Globus pallidus (tissue), 1 donor: ENCODE data around the gene DAD1.

Source experiments
- DNase-seq: peaks from one replicate; pipeline ENCODE4 v3.0.0-alpha.2; 2015; ENCODE audit warnings: low spot score

Gene DAD1

DNA sequence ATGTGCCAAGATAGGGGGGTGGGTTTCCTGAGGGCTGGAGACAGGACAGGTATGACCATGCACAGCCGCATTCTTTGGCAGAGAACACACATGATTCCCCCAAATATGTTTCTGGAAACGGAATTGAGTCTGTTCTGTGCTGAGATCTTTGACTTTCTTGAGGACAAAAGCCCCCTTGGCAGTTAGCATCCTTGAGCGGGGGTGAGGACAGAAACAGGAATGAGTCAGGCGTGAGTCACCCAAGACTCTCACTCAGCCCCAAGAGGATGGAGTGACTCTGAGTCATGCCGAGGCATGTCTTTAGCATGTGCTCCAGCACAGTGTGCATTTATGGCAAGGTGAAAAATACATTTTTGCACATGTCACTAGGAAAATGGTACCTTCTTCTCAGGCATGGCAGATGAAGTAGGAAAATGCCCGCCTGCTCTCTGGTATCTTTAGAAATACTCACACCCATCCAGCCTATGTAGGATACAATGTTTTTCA, 52.1 kb downstream of the DAD1 start:
- DNase-seq = no peak

GRCh38 chr14:22535916-22536315, 53.1 kb downstream of the DAD1 start:
- DNase-seq = no peak

DNA sequence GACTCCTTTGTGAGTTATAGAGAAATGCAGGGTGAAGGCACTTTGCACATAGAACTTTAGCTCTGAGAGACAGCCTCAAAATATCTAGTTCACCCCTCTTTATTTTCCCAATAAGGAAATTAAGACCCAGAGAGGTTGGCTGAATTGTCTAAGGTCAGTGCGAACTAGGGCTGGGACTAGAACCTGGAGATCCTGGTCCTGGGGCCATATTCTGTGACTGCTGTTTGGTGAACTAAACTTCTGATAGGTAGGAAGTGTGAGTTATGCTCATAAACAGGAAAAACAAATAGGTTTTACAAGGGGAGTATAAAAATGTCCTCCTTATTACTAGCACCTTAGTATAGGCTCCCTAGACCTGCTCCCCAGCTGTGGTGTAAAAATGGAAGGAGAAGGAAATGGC, 53.9 kb downstream of the DAD1 start:
- DNase-seq = no peak

DNA sequence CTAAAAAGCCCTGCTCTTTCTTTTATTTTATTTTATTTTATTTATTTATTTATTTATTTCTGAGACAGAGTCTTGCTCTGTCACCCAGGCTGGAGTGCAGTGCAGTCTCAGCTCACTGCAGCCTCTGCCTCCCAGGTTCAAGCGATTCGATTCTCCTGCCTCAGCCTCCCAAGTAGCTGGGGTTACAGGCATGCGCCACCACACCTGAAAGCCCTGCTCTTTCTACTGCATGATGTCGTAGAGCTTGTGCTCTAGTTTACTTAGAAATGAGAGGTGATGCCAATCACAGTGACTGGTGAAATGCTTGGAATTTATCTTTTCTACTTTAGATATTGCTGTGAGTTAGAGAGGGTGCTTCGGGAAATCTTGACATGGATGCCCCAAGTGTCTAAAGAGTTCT, 54.5 kb downstream of the DAD1 start:
- no peak for DNase-seq

GRCh38 chr14:22533739-22534359, 55.2 kb downstream of the DAD1 start:
- DNase-seq = no peak

DNA sequence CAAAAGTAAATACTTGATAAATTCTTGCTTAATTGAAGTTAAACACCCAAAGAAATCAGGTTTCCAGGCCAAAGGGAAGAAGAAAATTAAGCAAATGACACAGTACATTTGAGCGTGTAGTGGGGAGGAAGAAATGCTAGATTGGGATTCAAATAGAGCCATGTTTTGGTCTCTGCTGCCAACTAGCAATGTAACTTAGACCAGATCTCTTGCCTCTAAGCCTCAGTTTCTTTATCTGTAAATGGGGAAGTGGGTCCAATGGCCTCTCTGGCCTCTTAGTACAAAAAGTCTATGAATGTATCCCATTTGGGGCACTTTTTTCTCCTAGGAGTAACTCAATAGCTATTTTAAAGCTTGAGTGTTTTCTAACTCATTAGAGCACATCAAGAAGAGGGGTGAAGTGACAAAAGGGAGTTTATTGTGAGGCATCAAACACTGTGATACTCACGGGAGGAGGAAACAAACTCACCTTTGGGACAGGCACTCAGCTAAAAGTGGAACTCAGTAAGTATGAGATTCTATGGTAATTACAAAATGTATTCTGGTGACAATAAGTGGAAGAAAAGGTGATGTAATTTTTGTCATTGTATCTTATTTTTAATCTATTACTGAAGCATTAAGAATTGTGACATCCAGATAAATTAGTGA, 55.8 kb downstream of the DAD1 start:
- no peak for DNase-seq

- no peak for DNase-seq
Measured at GRCh38 chr14:22532345-22533056, 56.5 kb downstream of the DAD1 start.

DNA sequence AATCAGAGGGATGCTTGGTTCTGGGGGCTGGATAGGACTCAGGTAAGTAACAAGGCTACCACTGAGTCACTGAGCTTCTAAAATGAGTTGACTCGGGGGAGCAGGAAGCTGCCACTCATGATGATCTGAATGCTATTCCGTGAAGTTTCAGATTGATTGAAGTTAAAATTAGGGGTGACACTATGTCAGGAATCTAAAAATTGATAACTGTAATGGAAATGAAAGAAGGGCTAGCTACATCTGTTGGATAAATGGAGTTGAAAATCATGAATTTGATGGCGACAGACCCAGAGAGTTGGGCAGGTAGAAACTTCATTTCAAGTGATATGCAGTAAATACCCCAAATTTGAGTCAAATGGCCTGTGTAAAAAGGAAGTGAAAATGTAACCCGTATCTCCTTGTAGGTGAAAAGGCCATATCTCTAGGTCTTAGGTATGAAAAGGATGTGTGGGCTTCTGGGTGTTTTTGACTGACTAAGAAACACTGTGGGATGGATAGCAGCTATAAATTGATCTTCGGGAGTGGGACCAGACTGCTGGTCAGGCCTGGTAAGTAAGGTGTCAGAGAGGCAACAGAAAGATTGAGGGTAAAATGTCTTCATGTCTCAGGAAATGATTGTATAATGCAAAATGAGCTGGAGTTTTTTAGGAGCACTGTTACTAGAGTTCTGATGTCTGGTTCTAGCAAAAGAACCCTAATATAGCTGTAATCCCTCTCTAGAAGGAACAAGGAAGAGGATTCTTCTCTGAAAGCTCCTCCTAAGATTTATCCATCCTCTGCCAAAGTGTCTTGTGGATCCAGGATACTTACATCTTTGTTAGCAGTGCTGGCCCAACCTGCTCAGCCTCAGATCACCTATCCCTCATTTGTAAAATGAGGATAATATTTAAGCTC, 57.3 kb downstream of the DAD1 start:
- DNase-seq = no peak

DNA sequence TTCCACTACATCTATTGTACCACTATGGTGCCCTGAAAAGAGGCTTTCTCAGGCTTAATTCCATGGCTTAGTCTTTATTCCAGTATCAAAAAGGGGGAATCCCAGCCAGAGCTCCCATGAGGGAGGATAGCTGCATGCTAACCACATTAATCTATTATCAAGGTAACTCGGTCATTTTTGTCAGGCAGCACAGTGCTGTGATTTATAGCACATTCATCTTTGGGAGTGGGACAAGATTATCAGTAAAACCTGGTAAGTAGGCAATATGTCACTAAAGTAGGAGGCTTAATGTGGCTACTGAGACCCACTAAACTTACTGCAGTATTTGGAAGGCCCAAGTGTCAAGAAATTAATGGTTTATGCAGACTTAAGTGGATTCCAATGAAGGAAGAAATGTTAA, 58.9 kb downstream of the DAD1 start:
- DNase-seq = no peak

- DNase-seq = no peak
Measured at GRCh38 chr14:22526744-22527143, 62.3 kb downstream of the DAD1 start.

DNA sequence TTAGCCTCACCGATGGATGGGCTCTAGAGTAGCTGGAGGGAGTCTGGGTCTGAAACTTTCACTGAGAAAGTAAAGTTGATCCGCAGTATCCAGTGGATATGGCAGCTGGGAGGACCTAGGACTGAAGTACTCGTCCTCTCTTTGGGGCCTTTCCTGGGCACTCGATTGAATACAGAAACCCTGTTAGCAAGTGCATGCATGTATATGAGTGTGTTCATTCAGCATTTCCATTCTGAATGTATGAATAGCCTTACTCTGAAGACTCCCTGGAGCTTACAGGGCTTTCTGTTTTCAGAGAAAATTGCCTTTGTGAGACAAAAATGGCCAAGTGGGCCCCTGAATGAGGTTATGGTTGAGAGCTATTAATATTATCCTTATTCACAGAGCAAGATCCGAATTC, 62.8 kb downstream of the DAD1 start:
- no peak for DNase-seq

GRCh38 chr14:22524784-22525161, 64.3 kb downstream of the DAD1 start:
- no peak for DNase-seq

DNA sequence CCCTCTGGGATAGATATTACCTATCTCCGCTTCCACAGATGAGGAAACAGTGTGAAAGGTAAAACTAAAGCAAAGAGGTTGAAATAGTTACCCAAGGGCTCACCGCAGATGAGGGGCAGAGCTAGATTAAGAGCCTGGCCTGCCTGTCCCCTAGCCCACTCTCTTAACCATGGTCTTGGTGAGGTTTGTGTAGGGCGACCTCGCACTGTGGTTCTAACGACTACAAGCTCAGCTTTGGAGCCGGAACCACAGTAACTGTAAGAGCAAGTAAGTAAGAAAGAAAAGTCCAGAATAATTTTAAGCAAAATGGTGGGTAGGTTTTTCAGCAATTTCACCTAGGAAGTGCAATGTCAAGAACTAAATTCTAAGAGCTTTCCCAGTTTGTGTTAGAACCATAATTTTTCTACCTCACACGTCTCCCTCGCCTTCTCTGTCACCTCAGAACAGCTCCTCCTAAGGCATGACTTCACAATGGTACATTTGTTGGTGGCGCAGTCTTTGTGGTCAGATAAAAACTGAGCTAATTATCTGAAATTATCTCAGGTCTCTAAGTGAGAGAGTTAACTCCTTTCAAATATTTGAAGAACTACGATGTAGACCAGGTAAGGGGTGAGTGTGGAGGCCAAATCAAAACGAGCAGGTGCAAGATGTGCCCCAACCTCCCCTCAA, 64.8 kb downstream of the DAD1 start:
- no peak for DNase-seq

- DNase-seq = no peak
Measured at GRCh38 chr14:22523283-22523682, 65.7 kb downstream of the DAD1 start.

GRCh38 chr14:22522466-22522957, 66.5 kb downstream of the DAD1 start:
- DNase-seq = no peak

GRCh38 chr14:22521449-22522239, 67.4 kb downstream of the DAD1 start:
- DNase-seq = no peak

DNA sequence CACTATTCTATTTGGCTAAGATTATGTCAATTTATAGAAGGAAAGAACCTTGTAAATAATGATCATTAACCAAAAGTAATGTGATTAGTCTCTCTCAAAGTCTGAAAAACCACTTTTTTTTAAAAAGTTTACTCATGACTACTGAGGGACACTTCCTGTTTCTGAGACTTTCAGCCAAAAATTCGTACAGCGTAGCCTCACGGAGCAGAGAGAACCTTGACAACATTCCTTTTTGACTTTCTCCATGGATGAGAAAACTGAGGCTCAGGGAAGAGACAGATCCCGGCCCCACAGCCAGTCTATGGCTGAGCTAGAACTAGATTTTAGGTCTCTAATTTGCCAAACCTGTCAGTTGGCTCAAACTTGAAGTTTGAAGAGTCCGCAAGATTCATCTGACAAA, 68.2 kb downstream of the DAD1 start:
- DNase-seq = no peak

- no peak for DNase-seq
Measured at GRCh38 chr14:22519877-22520685, 68.9 kb downstream of the DAD1 start.

DNA sequence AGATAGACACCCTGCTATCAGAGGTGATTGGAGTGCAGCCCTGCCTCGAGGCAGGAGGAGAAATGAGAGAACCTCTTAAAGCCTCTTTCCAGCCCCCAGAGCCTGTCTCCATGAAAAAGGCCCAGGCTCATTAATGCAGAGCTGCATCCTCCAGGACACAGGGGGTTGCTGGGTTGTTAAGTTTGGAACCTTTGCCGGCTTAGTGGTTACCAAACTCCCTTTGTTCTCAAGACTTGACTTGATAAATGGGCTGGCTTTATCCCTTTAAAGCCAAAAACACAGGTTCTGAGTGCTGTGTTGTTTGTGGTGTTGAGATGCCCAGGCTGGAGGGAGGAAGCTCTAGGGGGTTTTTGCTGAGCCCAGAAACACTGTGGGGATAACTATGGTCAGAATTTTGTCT, 71.0 kb downstream of the DAD1 start:
- no peak for DNase-seq
